ENCODE data around the gene SSMEM1.
A peak's percentile ranks its signal among the peaks of the same experiment; 100 is the strongest.

SSMEM1 gene

GRCh38 chr7:130254555-130254954, 46.9 kb downstream of the SSMEM1 start:
- peak; percentile 47 for DNase-seq

GRCh38 chr7:130256704-130257103, 49.0 kb downstream of the SSMEM1 start:
- DNase-seq = no peak

GRCh38 chr7:130258494-130259078, 50.9 kb downstream of the SSMEM1 start:
- DNase-seq = no peak

- DNase-seq = no peak
Measured at GRCh38 chr7:130262448-130262847, 54.8 kb downstream of the SSMEM1 start.

- DNase-seq = peak; percentile 80
Measured at GRCh38 chr7:130263130-130263529, 55.5 kb downstream of the SSMEM1 start.
